HTR-8/SVneo (cell line): Measurements from ENCODE around the gene FZR1.

Experiments used
- DNase-seq: peaks from one replicate; pipeline ENCODE4 v3.0.0; 2011; ENCODE audit warnings: low spot score, mixed read lengths; ENCODE audit not compliant: insufficient read length
- FAIRE-seq: peaks from 2 replicates; lab custom pipeline; 2011; peaks lifted over from hg19 to GRCh38; lab: Jason Lieb, UNC

FZR1 gene

DNA sequence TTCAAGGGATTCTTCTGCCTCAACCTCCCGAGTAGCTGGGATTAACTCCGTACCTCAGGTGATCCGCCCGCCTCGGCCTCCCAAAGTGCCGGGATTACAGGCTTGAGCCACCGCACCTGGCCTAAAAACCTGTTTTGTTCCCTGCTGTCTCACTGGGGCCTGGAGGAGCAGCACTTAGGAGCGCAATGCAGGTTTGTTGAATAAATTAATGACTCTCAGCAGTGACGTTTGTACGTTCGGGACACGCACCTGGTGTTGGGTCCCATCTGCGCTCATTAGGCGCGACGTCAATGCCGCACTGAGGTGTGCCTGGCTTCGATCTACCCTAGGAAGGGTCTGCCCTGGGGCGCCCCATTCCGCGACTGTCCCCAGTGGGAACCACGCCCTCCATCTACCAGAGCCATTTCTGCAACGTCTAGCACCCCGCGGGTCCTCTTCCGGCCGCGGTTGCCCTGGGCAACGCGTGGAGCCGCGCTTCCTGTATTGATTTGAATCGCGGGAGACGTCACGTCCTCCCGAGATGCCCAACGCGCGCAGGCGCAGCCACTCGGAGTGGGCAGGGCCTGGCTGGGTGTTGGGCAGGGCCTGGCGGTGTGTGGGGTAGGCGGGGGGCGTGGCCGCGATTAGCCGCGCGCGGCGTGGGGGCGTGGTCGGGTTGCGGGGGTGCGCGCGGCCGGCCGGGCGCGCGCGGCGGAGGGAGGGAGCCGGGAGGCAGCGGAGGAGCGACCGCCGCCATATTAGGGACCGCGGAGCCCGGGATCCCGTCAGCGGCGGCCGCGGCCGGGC lies at the start of gene FZR1:
Gene FZR1 (plus strand): TSS at position 714 of the 786 bp plus-strand sequence. CDS start 16,679 bp downstream, outside the sequence.
- DNase-seq (peak; percentile 97), FAIRE-seq (peak; percentile 92)

DNA sequence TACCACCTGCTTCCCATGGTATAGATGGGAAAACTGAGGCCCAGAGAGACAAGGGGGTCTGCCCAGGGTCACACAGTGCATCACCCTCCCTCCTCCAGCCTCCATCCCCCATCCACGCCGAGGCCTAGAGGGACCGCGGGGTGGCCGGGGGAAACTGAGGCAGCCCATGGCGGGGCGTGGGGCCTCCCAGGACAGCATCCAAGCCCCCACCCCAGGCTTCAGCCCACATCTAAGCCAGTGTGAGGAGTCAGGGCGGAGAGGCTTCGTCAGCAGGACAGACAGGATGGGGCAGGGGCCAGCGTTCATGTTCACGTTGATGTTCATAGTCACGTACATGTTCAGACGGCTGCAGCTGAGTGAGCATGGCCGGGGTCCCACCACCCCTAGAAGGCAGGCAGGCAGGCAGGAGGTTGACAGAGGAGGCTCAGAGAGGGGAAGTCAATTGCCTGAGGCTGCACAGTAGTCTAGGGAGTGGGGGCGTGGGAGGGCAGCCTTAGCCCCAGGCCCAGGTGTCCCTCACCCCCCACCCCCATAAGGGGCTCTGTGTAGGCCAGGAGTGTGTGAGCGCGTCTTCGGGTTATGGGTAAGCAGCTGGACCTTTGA lies 49.1 kb upstream of the FZR1 start:
- no peak for DNase-seq
- FAIRE-seq, result no peak

- no peak for FAIRE-seq
- no peak for DNase-seq
These were observed 48.4 kb upstream of the FZR1 start for GRCh38 chr19:3457528-3458228.

DNA sequence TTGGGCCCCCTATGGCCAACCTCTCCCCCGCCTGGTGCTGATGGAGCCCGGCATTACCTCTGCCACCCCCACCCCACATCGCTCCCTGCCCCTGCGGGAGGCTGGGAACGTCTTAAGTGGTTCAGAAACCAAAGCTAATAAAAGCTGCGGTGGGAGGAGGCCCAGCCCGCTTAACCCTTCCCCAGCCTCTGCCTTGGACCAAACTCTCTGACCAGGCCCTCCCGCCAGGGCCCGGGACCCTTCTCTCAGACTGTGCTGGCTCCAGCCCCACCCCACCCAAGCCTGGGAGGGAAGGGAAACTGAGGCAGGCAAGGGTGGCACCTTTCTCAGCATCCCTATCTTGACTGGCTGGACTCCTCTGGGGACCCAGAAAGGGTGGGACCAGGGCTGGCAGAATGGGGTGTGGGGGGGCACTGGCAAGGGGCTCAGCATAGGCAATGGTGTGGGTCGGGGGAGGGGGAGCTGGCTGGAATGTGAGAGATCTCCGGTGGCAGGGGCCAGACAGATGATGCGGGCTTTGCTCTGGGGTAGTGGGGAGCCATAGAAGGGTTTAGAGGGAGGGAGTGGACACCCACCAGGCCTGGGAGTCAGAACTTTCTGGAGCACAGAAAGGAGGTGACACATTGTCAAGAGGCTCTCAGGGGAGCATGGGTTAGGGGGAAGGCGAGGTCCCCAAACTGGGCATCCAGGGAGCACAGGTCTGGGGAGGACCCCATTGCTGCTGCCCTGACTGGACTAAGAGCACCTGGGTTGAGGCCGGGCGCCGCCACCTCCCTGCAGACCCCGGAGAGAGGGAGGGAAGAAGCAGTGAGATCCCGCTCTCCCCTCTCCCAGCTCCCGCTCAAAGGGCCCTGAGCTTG lies 47.7 kb upstream of the FZR1 start:
- no peak for FAIRE-seq

GRCh38 chr19:3459089-3459881 lies 46.8 kb upstream of the FZR1 start:
- DNase-seq, result no peak

More for the DNA sequence above, 47.7 kb upstream of the FZR1 start:
- DNase-seq, result no peak

DNA sequence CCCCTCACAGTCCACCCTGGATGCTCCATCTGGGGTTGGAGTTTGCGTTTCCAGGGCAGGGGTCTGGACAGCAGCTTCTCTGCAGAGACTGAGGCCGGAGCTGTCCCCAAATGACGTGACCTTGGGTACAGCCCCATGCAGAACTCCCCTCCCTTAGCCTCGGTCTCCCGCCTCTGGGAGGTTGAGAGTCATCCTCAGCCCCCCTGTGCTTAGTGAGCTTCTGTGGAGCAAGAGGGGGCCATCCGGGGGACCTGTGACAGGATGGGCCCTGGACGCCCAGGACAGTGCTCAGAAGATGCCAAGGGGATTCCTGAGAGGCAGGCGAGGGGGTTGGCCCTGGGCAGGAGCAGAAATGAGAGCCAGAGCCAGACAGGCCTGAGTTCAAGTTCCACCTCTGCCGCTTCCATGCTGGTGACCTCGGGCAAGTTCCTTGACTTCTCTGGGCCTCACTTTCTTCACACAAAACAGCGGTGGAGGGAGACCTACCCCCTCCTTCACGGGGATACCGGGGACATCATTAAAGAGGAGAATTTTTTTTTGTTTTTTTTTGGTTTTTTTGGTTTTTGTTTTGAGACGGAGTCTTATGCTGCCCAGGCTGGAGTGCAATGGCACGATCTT lies 46.0 kb upstream of the FZR1 start:
- FAIRE-seq (no peak), DNase-seq (no peak)

More at GRCh38 chr19:3459089-3459881, 46.8 kb upstream of the FZR1 start:
- no peak for FAIRE-seq

DNA sequence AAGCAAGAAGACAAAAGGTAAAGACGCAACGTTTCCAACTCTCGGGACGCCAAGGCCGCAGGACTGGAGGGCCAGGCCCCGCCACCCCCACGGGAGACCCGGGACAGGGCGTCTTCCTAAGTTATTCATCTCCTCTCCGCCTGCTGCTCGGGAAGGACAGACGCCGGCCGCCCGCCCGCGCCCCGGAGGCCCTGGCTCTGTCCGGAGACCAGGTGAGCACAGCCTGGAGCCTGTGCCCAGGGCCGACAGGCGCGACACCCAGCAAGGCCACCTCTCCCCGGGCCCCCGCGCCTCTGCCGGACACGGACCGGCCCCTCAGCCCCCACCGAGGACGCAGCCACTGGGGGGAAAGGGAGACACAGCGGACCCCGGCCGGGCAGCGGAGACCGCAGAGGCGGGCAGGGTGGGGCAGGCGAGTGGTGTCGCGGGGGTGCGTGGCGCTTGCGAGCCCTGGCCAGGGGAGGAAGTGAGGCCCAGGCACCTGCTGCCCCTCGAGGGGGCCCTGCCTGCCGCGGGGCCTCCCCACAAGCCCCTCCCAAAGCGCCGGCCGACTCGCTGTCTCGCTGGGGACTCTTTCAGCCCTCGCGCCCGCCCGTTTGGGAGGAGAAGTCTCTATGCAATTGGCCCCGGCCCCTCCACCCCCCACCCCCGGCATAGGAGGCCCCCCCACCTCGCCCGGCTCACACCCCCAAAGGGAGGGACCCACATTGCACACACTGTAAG lies 43.0 kb upstream of the FZR1 start:
- no peak for DNase-seq
- no peak for FAIRE-seq

- FAIRE-seq (no peak), DNase-seq (no peak)
These were observed 42.2 kb upstream of the FZR1 start for GRCh38 chr19:3463714-3464586.

DNA sequence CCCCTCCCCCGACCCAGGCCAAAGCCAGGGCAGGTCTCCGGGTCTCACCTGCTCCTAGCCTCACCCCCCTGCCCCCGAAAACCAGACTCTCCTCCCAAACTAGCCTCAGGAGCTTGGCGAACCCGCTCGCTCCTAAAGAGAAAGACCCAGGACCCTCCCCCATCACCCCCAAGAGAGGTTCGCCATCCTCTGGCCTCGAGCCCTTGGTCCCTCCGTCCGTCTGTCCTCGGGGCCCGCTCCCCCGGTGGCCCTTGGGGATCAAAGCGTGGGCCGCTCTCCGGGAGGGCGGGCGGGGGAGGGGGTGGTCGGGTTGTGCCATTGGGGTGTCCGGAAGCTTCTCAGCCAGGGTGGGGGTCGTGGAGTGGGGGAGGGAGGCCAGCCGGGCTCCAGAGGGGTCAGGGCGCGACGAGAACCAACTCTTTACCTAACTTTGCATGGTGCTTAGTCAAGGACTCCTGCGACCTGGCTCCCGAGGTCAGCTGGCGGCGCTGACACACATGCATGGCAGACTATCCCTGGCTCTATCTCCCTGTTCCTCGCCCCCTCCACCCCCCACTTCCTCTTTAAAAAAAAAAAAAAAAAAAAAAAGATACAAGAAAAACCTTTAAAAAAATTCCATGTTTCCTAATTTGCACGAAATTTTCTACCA lies 41.4 kb upstream of the FZR1 start:
- DNase-seq, result no peak
- FAIRE-seq, result no peak

GRCh38 chr19:3465552-3465951 lies 40.6 kb upstream of the FZR1 start:
- DNase-seq, result no peak
- FAIRE-seq, result no peak

DNA sequence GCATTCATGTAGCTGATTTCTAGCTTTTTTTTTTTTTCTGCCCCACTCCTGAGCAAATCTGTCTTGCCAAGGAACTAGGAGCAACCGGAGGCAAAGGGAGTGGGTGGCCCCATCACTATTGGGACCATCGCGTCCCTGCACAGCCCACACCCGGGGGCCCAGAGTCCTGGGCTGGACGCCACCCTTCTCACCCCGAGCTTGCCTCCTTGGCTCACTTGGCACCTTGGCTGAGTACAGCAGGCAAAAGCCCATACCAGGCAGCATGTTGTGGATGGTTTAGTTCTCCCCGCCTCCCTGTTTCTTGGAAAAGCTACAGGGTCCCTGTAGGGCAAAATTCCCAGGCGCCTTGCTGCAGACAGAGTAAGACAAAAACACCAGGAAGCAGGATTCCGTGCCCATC lies 39.5 kb upstream of the FZR1 start:
- DNase-seq (no peak), FAIRE-seq (no peak)

GRCh38 chr19:3467437-3468198 lies 38.5 kb upstream of the FZR1 start:
- DNase-seq (no peak), FAIRE-seq (no peak)

- DNase-seq (no peak), FAIRE-seq (no peak)
These were observed 37.9 kb upstream of the FZR1 start for GRCh38 chr19:3468211-3468610.

GRCh38 chr19:3469638-3470499 lies 36.2 kb upstream of the FZR1 start:
- FAIRE-seq, result no peak
- no peak for DNase-seq

DNA sequence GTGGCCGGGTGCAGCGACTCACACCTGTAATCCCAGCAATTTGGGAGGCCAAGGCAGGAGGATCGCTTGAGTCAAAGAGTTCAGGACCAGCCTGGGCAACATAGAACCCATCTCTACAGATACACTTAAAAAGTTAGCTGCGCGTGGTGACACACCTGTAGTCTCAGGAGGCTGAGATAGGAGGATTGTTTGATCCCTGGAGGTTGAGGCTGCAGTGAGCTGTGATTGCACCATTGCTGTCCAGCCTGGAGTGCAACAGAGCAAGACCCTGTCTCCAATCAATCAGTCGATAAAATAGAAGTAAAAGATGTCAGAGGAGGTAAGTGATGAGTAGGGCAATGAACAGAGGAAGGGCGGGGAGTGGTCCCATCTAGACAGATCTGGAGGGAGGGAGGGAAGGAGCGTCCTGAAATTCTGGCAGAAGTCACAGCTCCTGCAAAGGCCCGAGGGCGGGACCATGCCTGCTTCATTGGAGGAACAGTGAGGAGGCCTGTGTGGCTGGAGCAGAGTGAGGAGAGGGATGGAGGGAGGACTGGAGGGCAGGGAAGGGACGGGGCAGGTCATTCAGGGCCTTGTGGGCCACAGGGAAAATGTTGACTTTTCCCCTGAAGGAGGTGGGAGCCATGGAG lies 35.5 kb upstream of the FZR1 start:
- no peak for FAIRE-seq
- DNase-seq, result no peak
